Panc1 (cell line): ENCODE results near the gene RASSF6.

Experiments
- POLR2AphosphoS5 ChIP-seq: IDR thresholded peaks from 2 replicates; pipeline ENCODE4 v1.6.1; 2012; ENCODE audit warnings: mild to moderate bottlenecking, low read depth, low read length, moderate library complexity
- SIN3A ChIP-seq: IDR thresholded peaks from 2 replicates; pipeline ENCODE4 v1.6.1; 2012; ENCODE audit warnings: low read depth, mild to moderate bottlenecking, low read length, moderate library complexity, borderline replicate concordance; ENCODE audit not compliant: insufficient read depth
- TF ChIP-seq, protein P1 (sequence below): fragments of 450-650 bp; IDR thresholded peaks from 2 replicates; pipeline ENCODE4 v1.5.1; 2017; ENCODE audit warnings: mild to moderate bottlenecking

DNA sequence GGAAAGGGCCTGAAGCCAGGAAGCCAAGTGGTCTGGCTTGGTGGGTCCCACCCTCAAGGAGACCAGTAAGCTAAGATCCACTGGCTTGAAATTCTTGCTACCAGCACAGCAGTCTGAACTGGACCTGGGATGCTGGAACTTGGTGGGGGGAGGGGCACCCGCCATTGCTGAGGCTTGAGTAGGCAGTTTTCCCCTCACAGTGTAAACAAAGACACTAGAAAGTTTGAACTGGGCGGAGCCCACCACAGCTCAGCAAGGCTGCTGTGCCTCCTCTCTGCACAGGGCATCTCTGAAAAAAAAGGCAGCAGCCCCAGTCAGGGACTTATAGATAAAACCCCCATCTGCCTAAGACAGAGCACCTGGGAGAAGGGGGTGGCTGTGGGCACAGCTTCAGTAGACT, 75.6 kb downstream of the RASSF6 start:
- TF ChIP-seq POLR2AphosphoS5 (no peak), SIN3A (no peak)
- TF ChIP-seq, protein P1, sequence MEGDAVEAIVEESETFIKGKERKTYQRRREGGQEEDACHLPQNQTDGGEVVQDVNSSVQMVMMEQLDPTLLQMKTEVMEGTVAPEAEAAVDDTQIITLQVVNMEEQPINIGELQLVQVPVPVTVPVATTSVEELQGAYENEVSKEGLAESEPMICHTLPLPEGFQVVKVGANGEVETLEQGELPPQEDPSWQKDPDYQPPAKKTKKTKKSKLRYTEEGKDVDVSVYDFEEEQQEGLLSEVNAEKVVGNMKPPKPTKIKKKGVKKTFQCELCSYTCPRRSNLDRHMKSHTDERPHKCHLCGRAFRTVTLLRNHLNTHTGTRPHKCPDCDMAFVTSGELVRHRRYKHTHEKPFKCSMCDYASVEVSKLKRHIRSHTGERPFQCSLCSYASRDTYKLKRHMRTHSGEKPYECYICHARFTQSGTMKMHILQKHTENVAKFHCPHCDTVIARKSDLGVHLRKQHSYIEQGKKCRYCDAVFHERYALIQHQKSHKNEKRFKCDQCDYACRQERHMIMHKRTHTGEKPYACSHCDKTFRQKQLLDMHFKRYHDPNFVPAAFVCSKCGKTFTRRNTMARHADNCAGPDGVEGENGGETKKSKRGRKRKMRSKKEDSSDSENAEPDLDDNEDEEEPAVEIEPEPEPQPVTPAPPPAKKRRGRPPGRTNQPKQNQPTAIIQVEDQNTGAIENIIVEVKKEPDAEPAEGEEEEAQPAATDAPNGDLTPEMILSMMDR: no peak
